Left ventricle myocardium inferior (tissue), 1 donor: Measurements from ENCODE around the gene STK39. TPM values are rescaled to one million over a fixed set of nuclear protein-coding genes. Genes with fewer than 3 reads are reported as not detected.
"Not testable (repeated sequence)": the region's sequence is repeated elsewhere in the genome, so short reads cannot be mapped to it uniquely, and the experiment has no call there.

ENCODE experiments used
- DNase-seq: peaks from one replicate; pipeline ENCODE4 v3.0.0-alpha.2; 2020
- H3K27ac ChIP-seq: fragments of 200-600 bp; replicated peaks from 2 replicates; pipeline ENCODE4 v1.8.0; 2021
- H3K27me3 ChIP-seq: fragments of 200-600 bp; 2 replicates; pipeline ENCODE4 v1.8.0; 2021; ENCODE audit warnings: low read depth
- H3K36me3 ChIP-seq: fragments of 200-600 bp; 2 replicates; pipeline ENCODE4 v1.8.0; 2021
- H3K4me1 ChIP-seq: fragments of 200-600 bp; 2 replicates; pipeline ENCODE4 v1.8.0; 2021
- H3K4me3 ChIP-seq: fragments of 200-600 bp; 2 replicates; pipeline ENCODE4 v1.8.0; 2021; ENCODE audit warnings: mild to moderate bottlenecking, moderate library complexity
- H3K9me3 ChIP-seq: fragments of 200-600 bp; replicated peaks from 2 replicates; pipeline ENCODE4 v1.8.0; 2021
- CTCF ChIP-seq: fragments of 200-600 bp; IDR thresholded peaks from 2 replicates; pipeline ENCODE4 v1.8.0; 2021; ENCODE audit warnings: antibody characterized with exemption, mild to moderate bottlenecking, borderline replicate concordance
- intact Hi-C: fragments of 100-400 bp; cut with micrococcal nuclease; formaldehyde crosslinking; loops from one replicate; pipeline ENCODE4 v1.11.0; 2022
- total RNA-seq: library from RNA; stranded (reverse); fragmentation: NEBNext Ultra II Directional; extraction: Animal tissue kit (Norgen Biotek cat#: 25700); gene quantifications from one replicate; pipeline ENCODE4 v1.2.1, GENCODE V29; 2021
- donor health status: DM: no; HTN: yes; CAD: no; lungs with severe emphysema.

The STK39 gene
- total RNA-seq, 1 donor from 2014 or later = 23.2 TPM

- no peaks in the 10 kb centered on the region for H3K9me3 ChIP-seq
- no peaks in the 10 kb centered on the region for H3K4me1 ChIP-seq
- peaks cover 6% of the 10 kb centered on the region for H3K36me3 ChIP-seq
- DNase-seq = no peak
- no peaks in the 10 kb centered on the region for H3K27me3 ChIP-seq
- no peak overlapping the region for H3K4me3 ChIP-seq
- TF ChIP-seq CTCF = no peak
- no peak overlapping the region for H3K27ac ChIP-seq
- intact Hi-C loops = no loop called here
These were observed 197.0 kb downstream of the STK39 start for GRCh38 chr2:168050377-168050776.

DNA sequence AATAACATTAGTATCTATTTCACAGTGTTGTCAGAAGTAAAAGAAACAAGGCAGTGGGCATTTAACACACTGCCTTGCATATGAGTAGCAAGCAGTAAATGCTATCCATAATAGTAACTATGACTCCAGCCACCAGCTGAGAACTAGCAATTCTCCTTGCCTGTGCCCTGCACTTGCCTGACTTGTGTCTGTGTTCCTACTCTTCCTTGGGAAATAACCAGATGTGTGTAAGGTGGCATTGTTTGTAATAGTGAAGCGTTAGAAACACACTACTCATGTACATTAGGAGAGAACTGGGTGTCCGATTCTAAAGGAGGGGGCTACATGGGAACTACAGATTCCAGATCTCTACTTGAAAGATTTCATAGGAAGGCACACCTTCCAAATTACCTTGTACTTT is 197.8 kb downstream of the STK39 start:
- Histone ChIP-seq H3K9me3 (no peaks in the 10 kb centered on the region), H3K4me1 (no peaks in the 10 kb centered on the region), H3K4me3 (no peak overlapping the region), H3K27me3 (no peaks in the 10 kb centered on the region), H3K36me3 (peaks cover 6% of the 10 kb centered on the region), H3K27ac (no peak overlapping the region)
- no peak for DNase-seq
- no peak for TF ChIP-seq CTCF
- intact Hi-C loops = no loop called here

GRCh38 chr2:168047091-168047690 is 200.2 kb downstream of the STK39 start:
- H3K27ac ChIP-seq = no peak overlapping the region
- no peaks in the 10 kb centered on the region for H3K27me3 ChIP-seq
- peaks cover 6% of the 10 kb centered on the region for H3K36me3 ChIP-seq
- intact Hi-C loops = no loop called here
- H3K9me3 ChIP-seq = no peaks in the 10 kb centered on the region
- TF ChIP-seq CTCF = no peak
- H3K4me3 ChIP-seq = no peak overlapping the region
- H3K4me1 ChIP-seq = no peaks in the 10 kb centered on the region
- no peak for DNase-seq

DNA sequence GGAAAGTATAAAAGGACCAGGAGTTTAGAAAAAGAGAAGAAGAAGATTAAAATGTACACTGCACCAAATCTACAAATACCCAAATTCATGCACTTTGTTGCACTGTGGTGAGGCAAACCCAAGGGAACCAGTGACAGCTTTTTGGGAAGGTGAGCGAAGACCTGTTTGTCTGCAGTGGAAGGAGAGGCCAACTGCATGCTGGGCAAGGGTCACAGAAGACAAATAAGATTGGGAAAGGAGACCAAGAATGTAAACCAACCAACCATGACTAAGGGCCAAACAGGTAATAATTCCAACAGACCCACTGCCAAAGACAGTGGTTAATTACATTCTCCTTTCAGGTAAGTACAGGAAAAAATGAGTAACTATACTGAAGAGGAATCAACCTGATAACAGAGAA is 202.8 kb downstream of the STK39 start:
- H3K27me3 ChIP-seq = no peaks in the 10 kb centered on the region
- no peaks in the 10 kb centered on the region for H3K4me1 ChIP-seq
- H3K9me3 ChIP-seq = no peaks in the 10 kb centered on the region
- intact Hi-C loops = no loop called here
- no peak overlapping the region for H3K27ac ChIP-seq
- no peak for TF ChIP-seq CTCF
- no peak overlapping the region for H3K4me3 ChIP-seq
- no peaks in the 10 kb centered on the region for H3K36me3 ChIP-seq
- no peak for DNase-seq

DNA sequence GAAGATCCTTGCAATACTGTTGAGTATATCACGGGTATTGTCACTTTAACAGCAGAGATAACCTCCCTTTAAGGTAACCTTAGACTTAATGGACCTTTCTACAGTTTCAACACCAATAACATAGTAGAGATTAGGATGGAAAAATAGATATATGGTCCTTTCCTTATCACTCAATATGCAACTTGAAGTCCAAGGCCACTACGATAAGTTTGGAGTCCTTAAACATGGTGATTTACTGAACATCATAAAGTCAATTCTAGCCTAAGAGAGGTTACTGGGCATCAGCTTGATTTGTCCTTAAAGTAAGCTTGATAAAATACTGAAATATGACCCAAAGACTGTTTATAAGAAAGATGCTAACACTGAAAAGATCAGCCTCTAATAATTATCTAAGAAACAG is 203.2 kb downstream of the STK39 start:
- no peak for DNase-seq
- no peaks in the 10 kb centered on the region for H3K27me3 ChIP-seq
- no peak overlapping the region for H3K4me3 ChIP-seq
- H3K36me3 ChIP-seq = no peaks in the 10 kb centered on the region
- TF ChIP-seq CTCF = no peak
- H3K9me3 ChIP-seq = no peaks in the 10 kb centered on the region
- no peak overlapping the region for H3K27ac ChIP-seq
- intact Hi-C loops = no loop called here
- H3K4me1 ChIP-seq = no peaks in the 10 kb centered on the region

GRCh38 chr2:168042127-168042824 is 205.1 kb downstream of the STK39 start:
- H3K36me3 ChIP-seq, DNase-seq, H3K4me1 ChIP-seq, H3K27ac ChIP-seq, H3K9me3 ChIP-seq, intact Hi-C loops, H3K4me3 ChIP-seq, H3K27me3 ChIP-seq: not testable (repeated sequence)
